Bronchial epithelial cell (primary cell): ENCODE data around the gene PADI1. TPM values are rescaled to one million over a fixed set of nuclear protein-coding genes. Genes with fewer than 3 reads are reported as not detected.

ENCODE experiments used
- DNase-seq: peaks from one replicate; pipeline ENCODE4 v3.0.0-alpha.2; 2010; ENCODE audit warnings: low read depth
- FAIRE-seq: peaks from 2 replicates; lab custom pipeline; 2011; peaks lifted over from hg19 to GRCh38; lab: Jason Lieb, UNC
- H3K27me3 ChIP-seq: 2 replicates; pipeline ENCODE4 v1.5.1; 2011; ENCODE audit warnings: low read length; ENCODE audit not compliant: control insufficient read depth, insufficient read depth
- H3K36me3 ChIP-seq: 2 replicates; pipeline ENCODE4 v1.5.1; 2011; ENCODE audit warnings: low read length; ENCODE audit not compliant: control insufficient read depth, insufficient read depth
- H3K4me3 ChIP-seq: 2 replicates; pipeline ENCODE4 v1.5.1; 2011; ENCODE audit warnings: mild to moderate bottlenecking, low read depth, low read length, control low read depth
- total RNA-seq: library from RNA; depleted of rRNA; stranded (reverse); fragments of >200 nt; gene quantifications from 2 replicates; pipeline ENCODE4 v1.2.1, GENCODE V29; 2014
- TF ChIP-seq, protein P1 (sequence below): IDR thresholded peaks from 2 replicates; pipeline ENCODE4 v1.5.1; 2011; ENCODE audit warnings: mild to moderate bottlenecking, moderate library complexity, low read length, control low read depth, inconsistent platforms; ENCODE audit not compliant: insufficient read depth, severe bottlenecking

Gene PADI1
- total RNA-seq, 1 donor from 2014 or later = 11.8 TPM

DNA sequence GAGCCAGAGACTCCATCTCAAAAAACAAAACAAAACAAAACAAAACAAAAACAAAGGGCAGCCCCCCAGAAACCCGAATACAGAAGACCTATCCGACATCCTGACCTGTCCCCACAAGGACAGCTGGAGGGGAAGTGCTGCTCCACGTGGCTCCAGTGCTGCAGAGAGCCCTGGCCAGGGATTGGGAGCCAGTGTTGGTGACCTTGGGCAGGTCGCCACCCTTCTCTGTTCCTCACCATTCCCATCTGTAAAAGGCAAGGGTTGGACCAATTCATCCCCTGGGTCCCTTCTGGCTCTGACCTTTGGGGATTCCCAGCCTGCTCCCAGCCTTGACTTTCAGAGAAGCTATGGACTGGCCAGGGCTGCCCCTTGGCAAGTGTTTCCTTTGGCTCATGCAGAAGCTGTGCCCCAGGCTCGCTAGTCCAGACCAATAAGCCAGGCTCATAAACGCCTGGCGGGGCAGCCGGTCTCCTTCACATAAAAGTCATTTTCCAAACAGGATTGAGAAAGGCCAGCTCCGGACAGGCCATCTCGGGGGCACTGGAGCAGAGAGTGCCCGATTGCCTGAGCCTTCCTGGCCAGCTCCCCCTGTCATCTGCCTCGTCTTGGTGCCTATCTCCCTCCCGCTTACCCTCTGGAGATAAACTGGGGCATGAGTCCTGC is 20.0 kb upstream of the PADI1 start:
- TF ChIP-seq, protein P1, sequence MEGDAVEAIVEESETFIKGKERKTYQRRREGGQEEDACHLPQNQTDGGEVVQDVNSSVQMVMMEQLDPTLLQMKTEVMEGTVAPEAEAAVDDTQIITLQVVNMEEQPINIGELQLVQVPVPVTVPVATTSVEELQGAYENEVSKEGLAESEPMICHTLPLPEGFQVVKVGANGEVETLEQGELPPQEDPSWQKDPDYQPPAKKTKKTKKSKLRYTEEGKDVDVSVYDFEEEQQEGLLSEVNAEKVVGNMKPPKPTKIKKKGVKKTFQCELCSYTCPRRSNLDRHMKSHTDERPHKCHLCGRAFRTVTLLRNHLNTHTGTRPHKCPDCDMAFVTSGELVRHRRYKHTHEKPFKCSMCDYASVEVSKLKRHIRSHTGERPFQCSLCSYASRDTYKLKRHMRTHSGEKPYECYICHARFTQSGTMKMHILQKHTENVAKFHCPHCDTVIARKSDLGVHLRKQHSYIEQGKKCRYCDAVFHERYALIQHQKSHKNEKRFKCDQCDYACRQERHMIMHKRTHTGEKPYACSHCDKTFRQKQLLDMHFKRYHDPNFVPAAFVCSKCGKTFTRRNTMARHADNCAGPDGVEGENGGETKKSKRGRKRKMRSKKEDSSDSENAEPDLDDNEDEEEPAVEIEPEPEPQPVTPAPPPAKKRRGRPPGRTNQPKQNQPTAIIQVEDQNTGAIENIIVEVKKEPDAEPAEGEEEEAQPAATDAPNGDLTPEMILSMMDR = no peak
- no peaks in the 10 kb centered on the region for H3K27me3 ChIP-seq
- FAIRE-seq (no peak), DNase-seq (no peak)
- H3K4me3 ChIP-seq = no peak overlapping the region
- H3K36me3 ChIP-seq = no peaks in the 10 kb centered on the region

DNA sequence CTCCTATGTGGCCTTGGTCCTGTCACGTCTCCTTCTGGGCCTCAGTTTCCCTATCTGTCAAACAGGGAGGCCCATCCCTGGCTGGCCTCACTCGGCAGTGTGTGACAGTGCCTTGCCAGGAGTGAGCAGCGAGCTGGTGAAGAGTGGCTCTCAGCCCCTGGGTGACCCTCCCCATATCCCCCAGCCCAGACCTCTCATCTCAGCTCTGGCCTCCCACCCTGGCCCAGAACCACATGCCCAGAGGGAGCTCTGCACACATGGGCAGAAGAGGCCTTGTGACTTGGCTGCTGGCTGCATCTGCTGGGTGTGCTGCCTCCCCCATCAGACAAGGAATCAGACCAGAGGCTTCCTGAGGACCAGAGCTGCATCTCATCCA is 19.5 kb upstream of the PADI1 start:
- TF ChIP-seq, protein P1 = no peak
- H3K36me3 ChIP-seq = no peaks in the 10 kb centered on the region
- DNase-seq (no peak), FAIRE-seq (no peak)
- H3K27me3 ChIP-seq = no peaks in the 10 kb centered on the region
- H3K4me3 ChIP-seq = no peak overlapping the region

GRCh38 chr1:17186216-17186909 is 18.6 kb upstream of the PADI1 start:
- Histone ChIP-seq H3K4me3 (no peak overlapping the region), H3K36me3 (no peaks in the 10 kb centered on the region), H3K27me3 (no peaks in the 10 kb centered on the region)
- TF ChIP-seq, protein P1 = no peak
- FAIRE-seq (no peak), DNase-seq (peak; percentile 44)

- FAIRE-seq (no peak), DNase-seq (no peak)
- no peak overlapping the region for H3K4me3 ChIP-seq
- no peaks in the 10 kb centered on the region for H3K36me3 ChIP-seq
- H3K27me3 ChIP-seq = no peaks in the 10 kb centered on the region
- TF ChIP-seq, protein P1 = no peak
Observed at GRCh38 chr1:17187051-17187450, 17.9 kb upstream of the PADI1 start.

DNA sequence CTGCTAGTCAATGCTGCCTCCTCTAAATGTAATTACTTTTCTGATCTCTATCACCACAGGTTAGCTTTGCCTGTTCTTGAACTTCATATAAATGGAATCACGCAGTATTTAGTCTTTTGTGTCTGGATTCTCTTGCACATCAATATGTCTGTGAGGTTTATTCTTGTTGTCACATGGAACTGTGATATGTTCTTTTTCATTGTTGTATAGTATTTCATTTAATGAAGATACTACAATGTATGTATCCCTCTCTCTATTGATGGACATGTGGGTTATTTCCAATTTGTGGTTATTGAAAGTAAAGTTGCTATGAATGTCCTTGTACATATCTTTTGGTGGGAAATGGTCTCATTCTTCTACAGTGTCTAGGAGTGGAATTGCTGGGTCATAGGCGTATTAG is 16.7 kb upstream of the PADI1 start:
- TF ChIP-seq, protein P1 = no peak
- H3K36me3 ChIP-seq = no peaks in the 10 kb centered on the region
- no peak for FAIRE-seq
- no peak for DNase-seq
- H3K27me3 ChIP-seq = no peaks in the 10 kb centered on the region
- H3K4me3 ChIP-seq = no peak overlapping the region
